Aorta (tissue), 5 donors: ENCODE results near the gene MS4A4A. TPM values are rescaled to one million over a fixed set of nuclear protein-coding genes. Genes with fewer than 3 reads are reported as not detected.
"Not testable (repeated sequence)": the region's sequence is repeated elsewhere in the genome, so short reads cannot be mapped to it uniquely, and the experiment has no call there.

ENCODE experiments used
- ATAC-seq: fragments of 200-7000 bp; cut with Tn5 transposase; one replicate; pipeline ENCODE4 v1.9.1; 2022; ENCODE audit warnings: moderate library complexity; ENCODE audit not compliant: low FRiP score
- DNase-seq, 2 donors: peaks; one replicate each; pipeline ENCODE4 v3.0.0-alpha.2; 2020
- H3K27ac ChIP-seq, 2 donors: one replicate each; pipeline ENCODE4 v1.5.1; 2013; ENCODE audit warnings: low read length in 2 of 2, mild to moderate bottlenecking in 2 of 2, moderate library complexity in 2 of 2, control low read depth in 1 of 2, inconsistent platforms in 1 of 2, low read depth in 1 of 2
- H3K27me3 ChIP-seq, 2 donors: one replicate each; pipeline ENCODE4 v1.6.1; 2013; ENCODE audit warnings: control low read depth in 1 of 2, low read length in 1 of 2, mild to moderate bottlenecking in 1 of 2, moderate library complexity in 1 of 2; ENCODE audit not compliant: insufficient read depth in 2 of 2, control insufficient read depth in 1 of 2
- H3K36me3 ChIP-seq, 2 donors: one replicate each; pipeline ENCODE4 v1.6.1; 2013; ENCODE audit warnings: control low read depth in 1 of 2, low read length in 1 of 2, mild to moderate bottlenecking in 1 of 2; ENCODE audit not compliant: insufficient read depth in 2 of 2, control insufficient read depth in 1 of 2
- H3K4me1 ChIP-seq, 2 donors: one replicate each; pipeline ENCODE4 v1.6.1; 2013; ENCODE audit warnings: low read length in 2 of 2, control low read depth in 1 of 2, mild to moderate bottlenecking in 1 of 2, moderate library complexity in 1 of 2; ENCODE audit not compliant: insufficient read depth in 2 of 2, control insufficient read depth in 1 of 2
- H3K4me3 ChIP-seq, 2 donors: one replicate each; pipeline ENCODE4 v1.5.1; 2013; ENCODE audit warnings: low read length in 2 of 2, control low read depth in 1 of 2, mild to moderate bottlenecking in 1 of 2
- H3K9me3 ChIP-seq: one replicate; pipeline ENCODE4 v1.6.1; 2013; ENCODE audit warnings: mild to moderate bottlenecking, low read length; ENCODE audit not compliant: control insufficient read depth
- WGBS, 2 donors: extraction: QIAGEN DNeasy Blood & Tissue Kit; methylation state at CpG; one replicate each; pipeline ENCODE4 v1.1.7; 2013; 5-methylcytosine and 5-hydroxymethylcytosine counted together
- intact Hi-C, 2 donors: fragments of 100-400 bp; cut with DNase I; formaldehyde crosslinking; loops; one replicate each; pipeline versions ENCODE4 v1.14.2 to v1.15.0; 2022
- polyA plus RNA-seq, 2 donors: library from polyadenylated mRNA; stranded (reverse); fragments of 200-250 nt; gene quantifications; one replicate each; pipeline ENCODE4 v1.2.3, GENCODE V29; 2013
- total RNA-seq, 2 donors: library from RNA; stranded (reverse); fragmentation: NEBNext Ultra II Directional; extraction: Animal tissue kit (Norgen Biotek cat#: 25700); gene quantifications; one replicate each; pipeline ENCODE4 v1.2.1, GENCODE V29; 2021
- donor health status: healthy with polysubstance abuse.
- donor health status: Bipolar disorder and iron deficiency.
- donor health status: DM: no; HTN: no; CAD: no.
- donor health status: DM: no; HTN: no; CAD: no.
- donor health status: DM: yes; HTN: yes; CAD: no.

The MS4A4A gene
- total and polyA plus RNA-seq, 4 donors, result 3.9 to 67.0 (median 37.4) TPM

DNA sequence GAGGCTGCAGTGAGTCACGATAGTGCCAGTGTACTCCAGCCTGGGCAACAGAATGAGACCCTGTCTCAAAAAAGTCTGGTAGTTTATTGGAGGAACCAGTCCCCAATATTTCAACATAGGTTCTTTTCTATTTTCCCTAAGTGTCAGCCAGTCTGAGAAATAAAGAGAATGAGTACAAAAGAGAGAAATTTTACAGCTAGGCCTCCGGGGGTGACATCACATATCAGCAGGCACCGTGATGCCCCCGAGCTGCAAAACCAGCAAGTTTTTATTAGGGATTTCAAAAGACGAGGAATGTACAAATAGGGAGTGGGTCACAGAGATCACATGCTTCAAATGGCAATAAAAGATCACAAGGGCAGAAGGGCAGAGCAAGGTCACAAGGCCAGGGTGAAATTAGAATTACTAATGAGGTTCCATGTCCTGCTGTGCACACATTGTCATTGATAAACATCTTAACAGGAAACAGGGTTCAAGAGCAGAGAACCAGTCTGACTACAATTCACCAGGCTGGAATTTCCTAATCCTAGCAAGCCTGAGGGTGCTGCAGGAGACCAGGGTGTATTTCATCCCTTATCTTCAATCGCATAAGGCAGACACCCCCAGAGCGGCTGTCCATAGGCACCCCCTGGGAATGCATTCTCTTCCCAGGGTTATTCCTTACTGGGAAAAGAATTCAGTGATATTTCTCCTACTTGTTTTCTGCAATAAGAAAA, 5.1 kb downstream of the MS4A4A start:
- H3K36me3 ChIP-seq, intact Hi-C loops, H3K9me3 ChIP-seq, DNase-seq, H3K4me3 ChIP-seq, ATAC-seq, H3K27me3 ChIP-seq, H3K27ac ChIP-seq, H3K4me1 ChIP-seq: not testable (repeated sequence)
- 14 to 35% methylated on average over 7 of the region's 7 CpGs for WGBS, 2 donors

DNA sequence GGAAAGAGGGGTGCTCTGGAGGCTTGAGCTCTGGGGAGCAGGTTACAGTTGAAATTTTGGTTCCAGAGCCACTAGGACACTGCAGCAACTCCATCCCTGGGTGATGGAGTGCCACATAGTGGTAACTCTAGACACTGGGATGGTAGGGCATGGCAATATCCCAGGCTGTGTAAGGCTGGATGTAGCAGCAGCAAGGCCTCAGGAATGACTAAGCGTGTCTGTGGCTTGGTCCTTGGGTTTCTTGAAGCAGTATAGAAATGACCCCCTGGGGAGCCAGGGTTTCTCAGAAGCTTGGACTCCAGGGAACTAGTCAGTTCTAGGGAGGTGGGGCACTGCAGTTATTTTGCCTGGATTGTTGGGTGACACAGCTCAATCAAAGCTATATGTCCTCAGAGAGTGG, 8.1 kb downstream of the MS4A4A start:
- WGBS, 2 donors, result 93 to 95% methylated on average over 1 of the region's 1 CpG
- no peaks in the 10 kb centered on the region for H3K27me3 ChIP-seq
- H3K9me3 ChIP-seq, result peaks cover 7% of the 10 kb centered on the region
- no peak overlapping the region for H3K27ac ChIP-seq
- intact Hi-C loops, result no loop called here
- DNase-seq (no peak), ATAC-seq (no peak)
- no peaks in the 10 kb centered on the region for H3K4me1 ChIP-seq
- no peaks in the 10 kb centered on the region for H3K36me3 ChIP-seq
- no peak overlapping the region for H3K4me3 ChIP-seq

DNA sequence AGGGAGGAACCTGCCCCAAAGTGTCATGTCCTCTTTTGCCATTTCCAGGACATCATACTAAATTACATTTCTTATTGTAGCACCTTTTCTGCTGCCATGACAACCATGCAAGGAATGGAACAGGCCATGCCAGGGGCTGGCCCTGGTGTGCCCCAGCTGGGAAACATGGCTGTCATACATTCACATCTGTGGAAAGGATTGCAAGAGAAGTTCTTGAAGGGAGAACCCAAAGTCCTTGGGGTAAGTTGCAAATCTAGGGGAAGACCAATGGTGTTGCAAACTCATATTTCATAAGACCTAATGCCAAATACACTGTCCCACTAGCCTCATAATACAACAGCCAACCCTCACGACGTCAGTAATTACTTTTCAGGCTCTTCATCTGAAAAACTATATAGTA, 11.7 kb downstream of the MS4A4A start:
- Histone ChIP-seq H3K4me3 (no peak overlapping the region), H3K4me1 (no peaks in the 10 kb centered on the region), H3K27ac (no peak overlapping the region), H3K27me3 (no peaks in the 10 kb centered on the region), H3K9me3 (peaks cover 7% of the 10 kb centered on the region), H3K36me3 (no peaks in the 10 kb centered on the region)
- intact Hi-C loops, result no loop called here
- ATAC-seq (no peak), DNase-seq (no peak)
- WGBS, 2 donors, result 75 to 77% methylated on average over 2 of the region's 2 CpGs

DNA sequence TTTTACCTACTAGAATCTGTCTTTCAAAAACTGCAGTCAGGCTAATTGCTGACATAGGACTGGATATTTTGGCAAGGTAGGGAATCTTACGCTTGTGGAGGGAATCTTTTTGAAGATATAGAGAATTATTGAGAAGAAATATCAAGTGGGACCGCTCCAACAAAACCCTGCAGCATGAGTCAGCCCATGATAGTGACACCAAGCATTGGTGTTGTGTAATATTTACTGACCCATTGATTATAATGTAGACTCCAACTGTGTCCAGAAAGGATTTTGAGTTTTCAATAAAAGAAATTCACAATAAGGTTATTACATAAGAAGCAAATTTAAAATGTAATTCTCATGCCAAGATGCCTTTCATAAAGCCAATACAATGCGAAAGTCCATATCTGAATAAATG, 20.7 kb downstream of the MS4A4A start:
- Histone ChIP-seq H3K36me3 (no peaks in the 10 kb centered on the region), H3K4me3 (no peak overlapping the region), H3K27ac (no peak overlapping the region), H3K9me3 (no peaks in the 10 kb centered on the region), H3K27me3 (no peaks in the 10 kb centered on the region), H3K4me1 (no peaks in the 10 kb centered on the region)
- ATAC-seq (no peak), DNase-seq (no peak)
- intact Hi-C loops, result no loop called here
- WGBS, 2 donors, result 78 to 81% methylated on average over 3 of the region's 3 CpGs

DNA sequence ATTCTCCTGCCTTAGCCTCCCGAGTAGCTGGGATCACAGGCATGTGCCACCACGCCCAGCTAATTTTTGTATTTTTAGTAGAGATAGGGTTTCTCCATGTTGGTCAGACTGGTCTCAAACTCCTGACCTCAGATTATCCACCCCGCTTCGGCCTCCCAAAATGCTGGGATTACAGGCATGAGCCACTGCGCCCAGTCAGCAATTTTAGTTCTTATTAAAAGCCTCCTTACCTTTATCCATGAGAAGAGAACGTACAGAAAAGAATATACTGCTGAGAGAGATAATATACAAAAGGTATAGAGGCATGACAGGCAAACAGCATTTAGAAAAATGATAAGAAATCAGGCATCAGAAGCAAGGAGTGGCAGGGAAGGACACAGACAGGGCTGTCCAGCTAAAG, 21.4 kb downstream of the MS4A4A start:
- H3K9me3 ChIP-seq, H3K27me3 ChIP-seq, H3K4me3 ChIP-seq, H3K27ac ChIP-seq, H3K36me3 ChIP-seq, DNase-seq, H3K4me1 ChIP-seq, ATAC-seq, intact Hi-C loops: not testable (repeated sequence)
- 84 to 89% methylated on average over 6 of the region's 6 CpGs for WGBS, 2 donors

DNA sequence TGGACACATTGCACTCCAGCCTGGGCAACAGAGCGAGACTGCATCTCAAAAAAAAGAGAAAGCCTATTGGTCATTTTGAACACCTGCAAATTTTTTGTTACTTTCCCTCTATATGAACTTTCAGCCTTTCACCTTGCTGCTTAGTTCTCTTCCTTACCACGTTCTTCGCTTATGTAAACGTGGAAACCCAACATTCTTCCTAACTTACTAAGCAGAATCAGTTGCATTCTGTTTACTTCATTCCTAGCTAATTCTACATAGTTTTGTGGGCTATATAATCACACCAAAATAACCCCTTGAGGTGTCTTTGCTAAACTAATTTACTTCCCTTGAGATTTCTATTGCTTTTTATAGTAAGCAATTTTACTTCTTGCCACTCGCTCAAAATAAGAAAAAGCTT, 23.2 kb downstream of the MS4A4A start:
- Histone ChIP-seq H3K36me3 (no peaks in the 10 kb centered on the region), H3K4me1 (no peaks in the 10 kb centered on the region), H3K4me3 (no peak overlapping the region), H3K27ac (no peak overlapping the region), H3K9me3 (no peaks in the 10 kb centered on the region), H3K27me3 (no peaks in the 10 kb centered on the region)
- intact Hi-C loops, result no loop called here
- ATAC-seq (no peak), DNase-seq (no peak)
- WGBS, 2 donors, result 72 to 80% methylated on average over 5 of the region's 5 CpGs

DNA sequence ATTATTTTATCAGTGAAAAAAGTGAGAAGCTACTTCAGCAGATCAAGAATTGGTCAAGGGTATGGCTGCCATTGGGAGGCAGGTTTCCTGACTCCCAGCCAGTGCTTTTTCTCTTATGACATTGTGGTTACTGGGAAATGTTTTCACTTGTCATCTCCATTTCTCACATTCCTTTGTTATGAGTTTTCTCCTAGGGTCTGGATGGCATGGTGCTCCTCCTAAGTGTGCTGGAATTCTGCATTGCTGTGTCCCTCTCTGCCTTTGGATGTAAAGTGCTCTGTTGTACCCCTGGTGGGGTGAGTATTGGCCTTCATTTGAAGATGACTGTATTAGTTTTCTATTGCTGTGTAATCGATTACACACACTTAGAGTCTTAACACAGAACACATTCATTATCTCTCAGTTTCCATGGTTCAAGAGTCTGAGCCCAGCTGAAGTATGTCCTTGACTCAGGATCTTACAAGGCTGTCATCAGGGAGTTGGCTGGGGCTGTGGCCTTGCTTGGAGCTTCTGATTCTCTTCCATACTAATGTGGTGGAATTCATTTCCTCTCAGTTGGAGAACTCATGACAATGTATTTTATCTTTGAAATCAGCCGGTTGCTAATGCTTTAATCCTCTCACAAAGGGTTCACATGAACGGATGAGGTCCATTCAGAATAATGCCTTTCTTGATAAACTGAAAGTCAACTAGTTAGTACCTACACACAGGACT, 25.6 kb downstream of the MS4A4A start:
- WGBS, 2 donors, result 81% methylated on average over 3 of the region's 3 CpGs
- no peak for DNase-seq
- Histone ChIP-seq H3K27me3 (no peaks in the 10 kb centered on the region), H3K4me3 (no peak overlapping the region), H3K36me3 (no peaks in the 10 kb centered on the region), H3K9me3 (no peaks in the 10 kb centered on the region), H3K27ac (no peak overlapping the region), H3K4me1 (no peaks in the 10 kb centered on the region)
- intact Hi-C loops, result no loop called here
- no peak for ATAC-seq

DNA sequence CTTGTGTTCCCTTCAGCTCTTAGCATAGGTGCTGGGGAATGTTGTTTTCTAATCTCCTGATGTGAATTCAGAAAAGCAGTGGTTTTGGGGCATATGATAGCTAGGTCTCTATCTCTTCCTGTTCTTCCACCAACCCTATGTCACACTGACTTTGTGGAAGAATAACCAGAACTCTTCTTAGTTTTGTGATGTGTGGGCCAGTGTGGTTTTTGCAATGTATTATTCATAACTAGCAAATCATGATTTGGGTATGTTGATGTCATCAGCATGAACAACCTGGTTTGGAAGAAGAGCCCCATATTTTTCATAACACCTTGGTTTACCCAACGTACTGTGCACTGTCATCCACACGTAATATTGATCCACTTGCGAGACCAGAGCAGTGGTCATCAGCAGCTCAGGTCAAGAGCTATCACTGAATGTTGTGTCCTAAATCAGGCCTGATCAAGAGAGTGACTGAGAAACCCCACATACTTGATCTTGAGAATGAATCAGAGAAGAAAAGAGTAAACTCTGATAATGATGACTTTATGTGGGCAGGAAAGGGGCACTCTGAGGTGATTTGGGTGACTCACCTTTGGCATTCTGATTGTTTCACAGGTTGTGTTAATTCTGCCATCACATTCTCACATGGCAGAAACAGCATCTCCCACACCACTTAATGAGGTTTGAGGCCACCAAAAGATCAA, 27.2 kb downstream of the MS4A4A start:
- DNase-seq (no peak), ATAC-seq (no peak)
- no peaks in the 10 kb centered on the region for H3K9me3 ChIP-seq
- H3K36me3 ChIP-seq, result no peaks in the 10 kb centered on the region
- intact Hi-C loops, result no loop called here
- H3K27ac ChIP-seq, result no peak overlapping the region
- H3K4me3 ChIP-seq, result no peak overlapping the region
- 79 to 89% methylated on average over 3 of the region's 3 CpGs for WGBS, 2 donors
- H3K27me3 ChIP-seq, result no peaks in the 10 kb centered on the region
- H3K4me1 ChIP-seq, result no peaks in the 10 kb centered on the region
